ENCODE data around the gene DLGAP4.
A peak's percentile ranks its signal among the peaks of the same experiment; 100 is the strongest.

The DLGAP4 gene

GRCh38 chr20:36468149-36469000 is 162.2 kb downstream of the DLGAP4 start:
- peak; percentile 46 for ATAC-seq
- TF ChIP-seq CREB5 (CRISPR knock-in tag; IDR thresholded peaks at IDR 0.05; ENCODE audit: low read depth) = no peak
- no peak for TF ChIP-seq TOX (CRISPR knock-in tag; IDR thresholded peaks at IDR 0.05; ENCODE audit: borderline replicate concordance)
- no peak for TF ChIP-seq BACH2 (CRISPR knock-in tag; IDR thresholded peaks at IDR 0.05; ENCODE audit: borderline replicate concordance)
- no peak for TF ChIP-seq ZNF565 (CRISPR knock-in tag; conservative IDR thresholded peaks at IDR 0.05; ENCODE audit: low read depth)
- TF ChIP-seq GLIS3 (CRISPR knock-in tag; IDR thresholded peaks at IDR 0.05) = no peak

DNA sequence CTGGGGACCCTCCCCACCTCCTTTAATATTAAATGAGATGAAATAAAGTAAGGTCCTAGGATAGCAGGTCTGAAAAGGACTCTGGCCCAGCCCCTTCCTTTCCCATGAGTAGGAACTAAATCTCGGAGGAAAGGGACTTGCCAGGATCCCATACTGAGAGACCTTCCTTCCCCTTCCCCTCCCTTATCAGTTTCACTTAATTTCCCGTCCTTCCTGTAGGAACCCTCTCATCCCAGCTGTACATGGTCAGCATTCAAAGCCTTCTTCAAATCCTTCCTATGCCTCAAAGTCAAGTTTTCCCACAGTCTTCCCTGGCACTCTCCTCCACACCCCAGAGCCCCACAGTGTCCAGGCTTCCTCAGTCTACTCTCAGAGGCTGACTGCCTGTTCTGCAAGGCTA is 163.8 kb downstream of the DLGAP4 start:
- ATAC-seq = no peak
- TF ChIP-seq ZFP3 (CRISPR knock-in tag; IDR thresholded peaks at IDR 0.05) = no peak
- no peak for TF ChIP-seq POU6F1 (CRISPR knock-in tag; IDR thresholded peaks at IDR 0.05; ENCODE audit: borderline replicate concordance, low read depth)
- no peak for TF ChIP-seq ZFP30 (CRISPR knock-in tag; IDR thresholded peaks at IDR 0.05)
- TF ChIP-seq, protein P1, sequence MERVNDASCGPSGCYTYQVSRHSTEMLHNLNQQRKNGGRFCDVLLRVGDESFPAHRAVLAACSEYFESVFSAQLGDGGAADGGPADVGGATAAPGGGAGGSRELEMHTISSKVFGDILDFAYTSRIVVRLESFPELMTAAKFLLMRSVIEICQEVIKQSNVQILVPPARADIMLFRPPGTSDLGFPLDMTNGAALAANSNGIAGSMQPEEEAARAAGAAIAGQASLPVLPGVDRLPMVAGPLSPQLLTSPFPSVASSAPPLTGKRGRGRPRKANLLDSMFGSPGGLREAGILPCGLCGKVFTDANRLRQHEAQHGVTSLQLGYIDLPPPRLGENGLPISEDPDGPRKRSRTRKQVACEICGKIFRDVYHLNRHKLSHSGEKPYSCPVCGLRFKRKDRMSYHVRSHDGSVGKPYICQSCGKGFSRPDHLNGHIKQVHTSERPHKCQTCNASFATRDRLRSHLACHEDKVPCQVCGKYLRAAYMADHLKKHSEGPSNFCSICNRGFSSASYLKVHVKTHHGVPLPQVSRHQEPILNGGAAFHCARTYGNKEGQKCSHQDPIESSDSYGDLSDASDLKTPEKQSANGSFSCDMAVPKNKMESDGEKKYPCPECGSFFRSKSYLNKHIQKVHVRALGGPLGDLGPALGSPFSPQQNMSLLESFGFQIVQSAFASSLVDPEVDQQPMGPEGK (CRISPR knock-in tag; IDR thresholded peaks at IDR 0.05; ENCODE audit: borderline replicate concordance) = no peak
- TF ChIP-seq RARB (CRISPR knock-in tag; IDR thresholded peaks at IDR 0.05) = no peak
- TF ChIP-seq, protein P2, sequence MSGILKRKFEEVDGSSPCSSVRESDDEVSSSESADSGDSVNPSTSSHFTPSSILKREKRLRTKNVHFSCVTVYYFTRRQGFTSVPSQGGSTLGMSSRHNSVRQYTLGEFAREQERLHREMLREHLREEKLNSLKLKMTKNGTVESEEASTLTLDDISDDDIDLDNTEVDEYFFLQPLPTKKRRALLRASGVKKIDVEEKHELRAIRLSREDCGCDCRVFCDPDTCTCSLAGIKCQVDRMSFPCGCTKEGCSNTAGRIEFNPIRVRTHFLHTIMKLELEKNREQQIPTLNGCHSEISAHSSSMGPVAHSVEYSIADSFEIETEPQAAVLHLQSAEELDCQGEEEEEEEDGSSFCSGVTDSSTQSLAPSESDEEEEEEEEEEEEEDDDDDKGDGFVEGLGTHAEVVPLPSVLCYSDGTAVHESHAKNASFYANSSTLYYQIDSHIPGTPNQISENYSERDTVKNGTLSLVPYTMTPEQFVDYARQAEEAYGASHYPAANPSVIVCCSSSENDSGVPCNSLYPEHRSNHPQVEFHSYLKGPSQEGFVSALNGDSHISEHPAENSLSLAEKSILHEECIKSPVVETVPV (CRISPR knock-in tag; IDR thresholded peaks at IDR 0.05) = no peak
- no peak for TF ChIP-seq ZNF565 (CRISPR knock-in tag; conservative IDR thresholded peaks at IDR 0.05; ENCODE audit: low read depth)
- TF ChIP-seq SNAI2 (CRISPR knock-in tag; IDR thresholded peaks at IDR 0.05) = no peak
- TF ChIP-seq OSR1 (CRISPR knock-in tag; IDR thresholded peaks at IDR 0.05) = no peak
- no peak for TF ChIP-seq CREB5 (CRISPR knock-in tag; IDR thresholded peaks at IDR 0.05; ENCODE audit: low read depth)
- TF ChIP-seq TCF4 (CRISPR knock-in tag; IDR thresholded peaks at IDR 0.05; ENCODE audit: borderline replicate concordance) = no peak
- TF ChIP-seq ISL1 (CRISPR knock-in tag; IDR thresholded peaks at IDR 0.05) = no peak
- no peak for TF ChIP-seq PPARA (CRISPR knock-in tag; IDR thresholded peaks at IDR 0.05; ENCODE audit: borderline replicate concordance)
- no peak for TF ChIP-seq CSDC2 (CRISPR knock-in tag; IDR thresholded peaks at IDR 0.05)
- no peak for TF ChIP-seq TOX (CRISPR knock-in tag; IDR thresholded peaks at IDR 0.05; ENCODE audit: borderline replicate concordance)
- TF ChIP-seq ZNF70 (CRISPR knock-in tag; IDR thresholded peaks at IDR 0.05) = no peak
- TF ChIP-seq ZNF8 (CRISPR knock-in tag; IDR thresholded peaks at IDR 0.05) = no peak
- TF ChIP-seq TSHZ2 (CRISPR knock-in tag; IDR thresholded peaks at IDR 0.05) = no peak

Data from SK-N-SH treated with all-trans-retinoic acid at 6 μM for 48 hours (cell line).